Measurements from ENCODE around the gene ITPRIP. TPM values are rescaled to one million over a fixed set of nuclear protein-coding genes. Genes with fewer than 3 reads are reported as not detected.

Gene ITPRIP
- total RNA-seq, 1 donor from 2014 or later: 51.0 TPM

GRCh38 chr10:104347295-104348045 lies 9.2 kb upstream of the ITPRIP start:
- Histone ChIP-seq H3K36me3 (no peaks in the 10 kb centered on the region), H3K4me3 (no peak overlapping the region), H3K27ac (no peak overlapping the region), H3K4me1 (peaks cover 0 to 3% of the 10 kb centered on the region in 2 donors), H3K27me3 (no peaks in the 10 kb centered on the region), H3K9me3 (no peaks in the 10 kb centered on the region)
- TF ChIP-seq CTCF (IDR thresholded peaks at IDR 0.05): no peak
- intact Hi-C loops (cut with DNase I): no loop called here
- no peak for DNase-seq (ENCODE audit: low spot score in 2 of 2)

- no peak for DNase-seq (ENCODE audit: low spot score in 2 of 2)
- no peak overlapping the region for H3K27ac ChIP-seq
- H3K4me1 ChIP-seq: peaks cover 0 to 3% of the 10 kb centered on the region in 2 donors
- intact Hi-C loops (cut with DNase I): no loop called here
- no peaks in the 10 kb centered on the region for H3K27me3 ChIP-seq
- no peak for TF ChIP-seq CTCF (IDR thresholded peaks at IDR 0.05)
- no peaks in the 10 kb centered on the region for H3K36me3 ChIP-seq
- no peaks in the 10 kb centered on the region for H3K9me3 ChIP-seq
- H3K4me3 ChIP-seq: no peak overlapping the region
Measured at GRCh38 chr10:104345941-104346340, 7.7 kb upstream of the ITPRIP start.

GRCh38 chr10:104345515-104345914 lies 7.2 kb upstream of the ITPRIP start:
- H3K4me1 ChIP-seq: peaks cover 0 to 3% of the 10 kb centered on the region in 2 donors
- intact Hi-C loops (cut with DNase I): no loop called here
- H3K4me3 ChIP-seq: no peak overlapping the region
- H3K27ac ChIP-seq: no peak overlapping the region
- no peaks in the 10 kb centered on the region for H3K36me3 ChIP-seq
- no peaks in the 10 kb centered on the region for H3K27me3 ChIP-seq
- DNase-seq (ENCODE audit: low spot score in 2 of 2): no peak
- no peaks in the 10 kb centered on the region for H3K9me3 ChIP-seq
- TF ChIP-seq CTCF (IDR thresholded peaks at IDR 0.05): no peak

GRCh38 chr10:104344219-104344618 lies 6.0 kb upstream of the ITPRIP start:
- DNase-seq (ENCODE audit: low spot score in 2 of 2): no peak
- Histone ChIP-seq H3K9me3 (no peaks in the 10 kb centered on the region), H3K36me3 (no peaks in the 10 kb centered on the region), H3K4me3 (no peak overlapping the region), H3K4me1 (peaks cover 0 to 10% of the 10 kb centered on the region in 2 donors), H3K27me3 (no peaks in the 10 kb centered on the region), H3K27ac (peak overlapping the region in 1 of 2 donors; percentile 25)
- no peak for TF ChIP-seq CTCF (IDR thresholded peaks at IDR 0.05)
- intact Hi-C loops (cut with DNase I): no loop called here

- DNase-seq (ENCODE audit: low spot score in 2 of 2): no peak
- Histone ChIP-seq H3K27ac (peak overlapping the region; percentile 43 to 55), H3K4me3 (no peak overlapping the region), H3K36me3 (no peaks in the 10 kb centered on the region), H3K4me1 (peaks cover 0 to 12% of the 10 kb centered on the region in 2 donors), H3K9me3 (no peaks in the 10 kb centered on the region), H3K27me3 (no peaks in the 10 kb centered on the region)
- intact Hi-C loops (cut with DNase I): no loop called here
- TF ChIP-seq CTCF (IDR thresholded peaks at IDR 0.05): no peak
Measured at GRCh38 chr10:104342941-104343411, 4.7 kb upstream of the ITPRIP start.
